Peyer's patch (tissue), 4 donors: ENCODE measurements around the gene ACOT13.

Experiments
- POLR2A ChIP-seq, 2 donors: fragments of 450-650 bp; IDR thresholded peaks; one replicate each; pipeline ENCODE4 v1.5.1; 2017; ENCODE audit warnings: antibody characterized with exemption in 2 of 2, mild to moderate bottlenecking in 2 of 2, moderate library complexity in 2 of 2
- TF ChIP-seq, protein P1 (sequence below), 6 experiments: fragments of 450-650 bp in 4 of 6; fragments of 200-600 bp in 2 of 6; sonication (generic) in 1 of 6; IDR thresholded peaks; one replicate each; pipeline ENCODE4 v1.5.1; 2017 to 2019; ENCODE audit warnings: antibody characterized with exemption in 6 of 6, mild to moderate bottlenecking in 3 of 6, moderate library complexity in 1 of 6

GRCh38 chr6:24689964-24690363 is 23.1 kb downstream of the ACOT13 start:
- no peak for TF ChIP-seq POLR2A (IDR thresholded peaks at IDR 0.05)
- TF ChIP-seq, protein P1, sequence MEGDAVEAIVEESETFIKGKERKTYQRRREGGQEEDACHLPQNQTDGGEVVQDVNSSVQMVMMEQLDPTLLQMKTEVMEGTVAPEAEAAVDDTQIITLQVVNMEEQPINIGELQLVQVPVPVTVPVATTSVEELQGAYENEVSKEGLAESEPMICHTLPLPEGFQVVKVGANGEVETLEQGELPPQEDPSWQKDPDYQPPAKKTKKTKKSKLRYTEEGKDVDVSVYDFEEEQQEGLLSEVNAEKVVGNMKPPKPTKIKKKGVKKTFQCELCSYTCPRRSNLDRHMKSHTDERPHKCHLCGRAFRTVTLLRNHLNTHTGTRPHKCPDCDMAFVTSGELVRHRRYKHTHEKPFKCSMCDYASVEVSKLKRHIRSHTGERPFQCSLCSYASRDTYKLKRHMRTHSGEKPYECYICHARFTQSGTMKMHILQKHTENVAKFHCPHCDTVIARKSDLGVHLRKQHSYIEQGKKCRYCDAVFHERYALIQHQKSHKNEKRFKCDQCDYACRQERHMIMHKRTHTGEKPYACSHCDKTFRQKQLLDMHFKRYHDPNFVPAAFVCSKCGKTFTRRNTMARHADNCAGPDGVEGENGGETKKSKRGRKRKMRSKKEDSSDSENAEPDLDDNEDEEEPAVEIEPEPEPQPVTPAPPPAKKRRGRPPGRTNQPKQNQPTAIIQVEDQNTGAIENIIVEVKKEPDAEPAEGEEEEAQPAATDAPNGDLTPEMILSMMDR (IDR thresholded peaks at IDR 0.05) = no peak
